H1 (cell line): ENCODE measurements around the gene SLC8A1.

Experiments used
- CTCF ChIP-seq, 3 experiments: IDR thresholded peaks; 1 replicate in 2 of 3; 2 replicates in 1 of 3; pipeline versions ENCODE4 v1.5.1 to v1.6.1; 2011; ENCODE audit warnings: low read length in 3 of 3, mild to moderate bottlenecking in 3 of 3, inconsistent platforms in 2 of 3, low read depth in 1 of 3, moderate library complexity in 1 of 3; ENCODE audit not compliant: insufficient read depth in 1 of 3; ENCODE audit errors: control extremely low read depth in 1 of 3
- EZH2 ChIP-seq: fragments of 200-600 bp; sonication (generic); IDR thresholded peaks from 2 replicates; pipeline ENCODE4 v1.7.1; 2012; ENCODE audit warnings: low read depth, mild to moderate bottlenecking, moderate library complexity, low read length, inconsistent platforms; ENCODE audit not compliant: severe bottlenecking
- POLR2AphosphoS5 ChIP-seq: IDR thresholded peaks from 2 replicates; pipeline ENCODE4 v1.6.1; 2011; ENCODE audit warnings: low read depth, low read length
- SIX5 ChIP-seq: IDR thresholded peaks from 2 replicates; pipeline ENCODE4 v1.6.1; 2011; ENCODE audit warnings: mild to moderate bottlenecking, low read depth, low read length
- SRF ChIP-seq: IDR thresholded peaks from 2 replicates; pipeline ENCODE4 v1.6.1; 2011; ENCODE audit warnings: mild to moderate bottlenecking, low read depth, low read length, moderate library complexity
- TAF1 ChIP-seq: IDR thresholded peaks from 2 replicates; pipeline ENCODE4 v1.6.1; 2011; ENCODE audit warnings: mild to moderate bottlenecking, low read depth, low read length
- TCF12 ChIP-seq: IDR thresholded peaks from 2 replicates; pipeline ENCODE4 v1.6.1; 2011; ENCODE audit warnings: low read depth, mild to moderate bottlenecking, low read length

- TF ChIP-seq EZH2 (no peak), CTCF (IDR thresholded peaks at IDR 0.05; ENCODE audit: control extremely low read depth in 1 of 3, insufficient read depth in 1 of 3, low read depth in 1 of 3, low read length in 3 of 3) (no peak), TCF12 (no peak), SRF (no peak), SIX5 (no peak), TAF1 (no peak), POLR2AphosphoS5 (no peak)
These were observed 151.5 kb downstream of the SLC8A1 start for GRCh38 chr2:40300391-40300790.
